Measurements from ENCODE around the gene FADS2.

DNA sequence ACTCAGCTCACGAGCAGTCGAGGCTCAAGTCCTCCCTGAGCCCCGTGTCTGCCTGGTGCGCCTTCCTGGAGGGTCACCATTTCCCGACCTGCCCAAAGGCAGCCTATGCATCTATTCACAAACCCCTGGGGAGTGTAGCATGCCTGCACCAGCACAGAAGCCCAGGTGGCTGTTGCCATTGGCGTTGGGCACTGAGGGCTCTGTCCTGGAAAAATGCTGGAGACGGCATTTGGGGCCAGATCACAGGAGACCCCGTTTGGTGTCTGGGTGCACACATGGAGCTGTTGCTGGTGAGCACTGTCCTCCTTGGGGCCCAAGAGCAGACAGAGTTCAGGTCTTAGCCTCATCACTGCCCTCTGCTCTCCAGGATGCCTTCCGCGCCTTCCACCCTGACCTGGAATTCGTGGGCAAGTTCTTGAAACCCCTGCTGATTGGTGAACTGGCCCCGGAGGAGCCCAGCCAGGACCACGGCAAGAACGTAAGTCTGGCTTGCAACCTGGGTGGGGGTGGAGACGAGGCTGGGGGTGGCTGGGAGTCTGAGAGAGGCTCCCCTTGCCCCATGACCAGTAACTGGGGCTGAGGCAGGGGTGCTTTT is 9.4 kb downstream of the FADS2 start:
- TF ChIP-seq EZH2 (optimal IDR thresholded peaks at IDR 0.05; ENCODE audit: low read depth, low read length) (no peak), CTCF (IDR thresholded peaks at IDR 0.05; ENCODE audit: low read length) (no peak), EZH2phosphoT487 (IDR thresholded peaks at IDR 0.05; ENCODE audit: low read length) (no peak)
